Left colon (tissue), 2 donors: Measurements from ENCODE around the gene RPL22. TPM values are rescaled to one million over a fixed set of nuclear protein-coding genes. Genes with fewer than 3 reads are reported as not detected.
"Not testable (repeated sequence)": the region's sequence is repeated elsewhere in the genome, so short reads cannot be mapped to it uniquely, and the experiment has no call there.

Experiments used
- ATAC-seq: fragments of 200-7000 bp; cut with Tn5 transposase; one replicate; pipeline ENCODE4 v1.9.1; 2020; ENCODE audit warnings: mild to moderate bottlenecking, moderate library complexity
- DNase-seq, 2 donors: peaks; one replicate each; pipeline ENCODE4 v3.0.0-alpha.2; 2020
- intact Hi-C, 2 donors: fragments of 100-400 bp; cut with DNase I in 1 of 2; cut with micrococcal nuclease in 1 of 2; formaldehyde crosslinking; loops; one replicate each; pipeline versions ENCODE4 v1.11.2 to v1.14.0; 2022; cut with DNase I, micrococcal nuclease
- total RNA-seq, 2 donors: library from RNA; stranded (reverse); fragmentation: NEBNext Ultra II Directional; extraction: Animal tissue kit (Norgen Biotek cat#: 25700); gene quantifications; one replicate each; pipeline ENCODE4 v1.2.1, GENCODE V29; 2021
- donor health status: DM: no; HTN: no; CAD: no.
- donor health status: DM: yes; HTN: yes; CAD: no.

The RPL22 gene
- total RNA-seq, 2 donors from 2014 or later: 297 to 352 TPM

GRCh38 chr1:6239213-6239752 is 39.9 kb upstream of the RPL22 start:
- ATAC-seq: no peak
- intact Hi-C loops: no loop called here
- DNase-seq: no peak

GRCh38 chr1:6237093-6237492 is 37.7 kb upstream of the RPL22 start:
- intact Hi-C loops: no loop called here
- DNase-seq: no peak

GRCh38 chr1:6235296-6235677 is 35.9 kb upstream of the RPL22 start:
- ATAC-seq: peak; percentile 71
- DNase-seq: peak; percentile 72 to 75
- intact Hi-C loops: no loop called here

More at GRCh38 chr1:6237093-6237492, 37.7 kb upstream of the RPL22 start:
- ATAC-seq: no peak

GRCh38 chr1:6234502-6235295 is 35.3 kb upstream of the RPL22 start:
- ATAC-seq: no peak
- intact Hi-C loops: no loop called here
- DNase-seq: no peak

- intact Hi-C loops: no loop called here
- ATAC-seq: no peak
- no peak for DNase-seq
Measured at GRCh38 chr1:6233376-6233775, 34.0 kb upstream of the RPL22 start.

- DNase-seq: no peak
- intact Hi-C loops: no loop called here
- ATAC-seq: no peak
Measured at GRCh38 chr1:6225651-6226050, 26.3 kb upstream of the RPL22 start.

- DNase-seq (no peak), ATAC-seq (no peak)
- intact Hi-C loops: no loop called here
Measured at GRCh38 chr1:6224718-6225117, 25.3 kb upstream of the RPL22 start.

GRCh38 chr1:6223617-6224016 is 24.2 kb upstream of the RPL22 start:
- intact Hi-C loops: no loop called here
- ATAC-seq (no peak), DNase-seq (no peak)

- intact Hi-C loops: no loop called here
- DNase-seq (no peak), ATAC-seq (peak; percentile 25)
Measured at GRCh38 chr1:6222636-6223035, 23.2 kb upstream of the RPL22 start.

GRCh38 chr1:6221210-6221784 is 21.9 kb upstream of the RPL22 start:
- intact Hi-C loops: no loop called here
- ATAC-seq (no peak), DNase-seq (no peak)

- intact Hi-C loops: no loop called here
Measured at GRCh38 chr1:6220236-6220635, 20.8 kb upstream of the RPL22 start.

GRCh38 chr1:6219641-6220040 is 20.2 kb upstream of the RPL22 start:
- DNase-seq, ATAC-seq, intact Hi-C loops: not testable (repeated sequence)

More at GRCh38 chr1:6220236-6220635, 20.8 kb upstream of the RPL22 start:
- ATAC-seq (no peak), DNase-seq (no peak)

- intact Hi-C loops: no loop called here
- ATAC-seq (no peak), DNase-seq (no peak)
Measured at GRCh38 chr1:6218375-6219164, 19.2 kb upstream of the RPL22 start.

GRCh38 chr1:6212193-6212959 is 13.0 kb upstream of the RPL22 start:
- intact Hi-C loops: no loop called here
- DNase-seq (no peak), ATAC-seq (no peak)

GRCh38 chr1:6211731-6212130 is 12.3 kb upstream of the RPL22 start:
- intact Hi-C loops: no loop called here

GRCh38 chr1:6210591-6211355 is 11.4 kb upstream of the RPL22 start:
- intact Hi-C loops: no loop called here
- ATAC-seq (no peak), DNase-seq (no peak)

More at GRCh38 chr1:6211731-6212130, 12.3 kb upstream of the RPL22 start:
- no peak for DNase-seq
- no peak for ATAC-seq

- ATAC-seq (no peak), DNase-seq (no peak)
- intact Hi-C loops: no loop called here
Measured at GRCh38 chr1:6209661-6210580, 10.5 kb upstream of the RPL22 start.
